Stomach smooth muscle (tissue), 2 donors: ENCODE results near the gene DDX1.

ENCODE experiments used
- H3K27ac ChIP-seq: one replicate; pipeline ENCODE4 v1.7.0; 2013; ENCODE audit warnings: mild to moderate bottlenecking, low read length, inconsistent platforms
- H3K27me3 ChIP-seq, 2 donors: one replicate each; pipeline ENCODE4 v1.7.0; 2013; ENCODE audit warnings: low read length in 2 of 2; ENCODE audit not compliant: insufficient read depth in 2 of 2, control insufficient read depth in 1 of 2
- H3K36me3 ChIP-seq, 2 donors: one replicate each; pipeline ENCODE4 v1.7.0; 2013; ENCODE audit warnings: low read length in 2 of 2; ENCODE audit not compliant: control insufficient read depth in 2 of 2, insufficient read depth in 2 of 2
- H3K4me1 ChIP-seq: one replicate; pipeline ENCODE4 v1.7.0; 2013; ENCODE audit warnings: low read length; ENCODE audit not compliant: control insufficient read depth, insufficient read depth
- H3K4me3 ChIP-seq, 2 donors: one replicate each; pipeline ENCODE4 v1.7.0; 2013; ENCODE audit warnings: low read length in 2 of 2
- H3K9ac ChIP-seq, 2 donors: one replicate each; pipeline ENCODE4 v1.7.0; 2013; ENCODE audit warnings: low read length in 2 of 2, mild to moderate bottlenecking in 1 of 2
- H3K9me3 ChIP-seq, 2 donors: one replicate each; pipeline ENCODE4 v1.7.0; 2013; ENCODE audit warnings: low read length in 2 of 2; ENCODE audit not compliant: control insufficient read depth in 2 of 2
- donor health status: healthy.
- donor health status: Pancreatic carcinoma.

DDX1 gene

GRCh38 chr2:15563227-15564100 is 28.2 kb upstream of the DDX1 start:
- H3K9ac ChIP-seq = no peak overlapping the region
- no peaks in the 10 kb centered on the region for H3K4me1 ChIP-seq
- no peaks in the 10 kb centered on the region for H3K27me3 ChIP-seq
- no peak overlapping the region for H3K4me3 ChIP-seq
- H3K36me3 ChIP-seq = no peaks in the 10 kb centered on the region
- no peaks in the 10 kb centered on the region for H3K9me3 ChIP-seq
- no peak overlapping the region for H3K27ac ChIP-seq

- no peaks in the 10 kb centered on the region for H3K4me1 ChIP-seq
- H3K4me3 ChIP-seq = no peak overlapping the region
- no peaks in the 10 kb centered on the region for H3K36me3 ChIP-seq
- H3K9me3 ChIP-seq = no peaks in the 10 kb centered on the region
- no peaks in the 10 kb centered on the region for H3K27me3 ChIP-seq
- no peak overlapping the region for H3K9ac ChIP-seq
- H3K27ac ChIP-seq = no peak overlapping the region
Measured at GRCh38 chr2:15565392-15565791, 26.3 kb upstream of the DDX1 start.

GRCh38 chr2:15565994-15566671 is 25.5 kb upstream of the DDX1 start:
- Histone ChIP-seq H3K9ac (no peak overlapping the region), H3K27me3 (no peaks in the 10 kb centered on the region)

GRCh38 chr2:15566912-15567311 is 24.8 kb upstream of the DDX1 start:
- Histone ChIP-seq H3K27ac (no peak overlapping the region), H3K4me3 (no peak overlapping the region), H3K27me3 (no peaks in the 10 kb centered on the region), H3K9me3 (no peaks in the 10 kb centered on the region), H3K4me1 (no peaks in the 10 kb centered on the region), H3K9ac (no peak overlapping the region), H3K36me3 (no peaks in the 10 kb centered on the region)

More at GRCh38 chr2:15565994-15566671, 25.5 kb upstream of the DDX1 start:
- H3K36me3 ChIP-seq = no peaks in the 10 kb centered on the region
- H3K4me3 ChIP-seq = no peak overlapping the region
- no peaks in the 10 kb centered on the region for H3K4me1 ChIP-seq
- H3K9me3 ChIP-seq = no peaks in the 10 kb centered on the region
- H3K27ac ChIP-seq = no peak overlapping the region

- no peaks in the 10 kb centered on the region for H3K27me3 ChIP-seq
- H3K9me3 ChIP-seq = no peaks in the 10 kb centered on the region
- no peak overlapping the region for H3K27ac ChIP-seq
- H3K4me1 ChIP-seq = no peaks in the 10 kb centered on the region
- no peak overlapping the region for H3K9ac ChIP-seq
- no peak overlapping the region for H3K4me3 ChIP-seq
- no peaks in the 10 kb centered on the region for H3K36me3 ChIP-seq
Measured at GRCh38 chr2:15568874-15569273, 22.8 kb upstream of the DDX1 start.

- Histone ChIP-seq H3K9ac (no peak overlapping the region), H3K4me1 (no peaks in the 10 kb centered on the region), H3K4me3 (no peak overlapping the region), H3K36me3 (no peaks in the 10 kb centered on the region), H3K9me3 (no peaks in the 10 kb centered on the region), H3K27ac (no peak overlapping the region), H3K27me3 (no peaks in the 10 kb centered on the region)
Measured at GRCh38 chr2:15570104-15570503, 21.6 kb upstream of the DDX1 start.

- H3K4me3 ChIP-seq = no peak overlapping the region
- no peak overlapping the region for H3K9ac ChIP-seq
- H3K27ac ChIP-seq = no peak overlapping the region
- no peaks in the 10 kb centered on the region for H3K4me1 ChIP-seq
- H3K27me3 ChIP-seq = no peaks in the 10 kb centered on the region
- no peaks in the 10 kb centered on the region for H3K9me3 ChIP-seq
- no peaks in the 10 kb centered on the region for H3K36me3 ChIP-seq
Measured at GRCh38 chr2:15571729-15572128, 19.9 kb upstream of the DDX1 start.

- H3K9me3 ChIP-seq = no peaks in the 10 kb centered on the region
Measured at GRCh38 chr2:15577071-15577735, 14.5 kb upstream of the DDX1 start.

GRCh38 chr2:15579641-15580040 is 12.0 kb upstream of the DDX1 start:
- Histone ChIP-seq H3K27ac (no peak overlapping the region), H3K9me3 (no peaks in the 10 kb centered on the region), H3K9ac (no peak overlapping the region), H3K27me3 (no peaks in the 10 kb centered on the region), H3K4me1 (no peaks in the 10 kb centered on the region), H3K36me3 (no peaks in the 10 kb centered on the region), H3K4me3 (no peak overlapping the region)

More at GRCh38 chr2:15577071-15577735, 14.5 kb upstream of the DDX1 start:
- no peaks in the 10 kb centered on the region for H3K27me3 ChIP-seq
- H3K4me3 ChIP-seq = no peak overlapping the region
- H3K4me1 ChIP-seq = no peaks in the 10 kb centered on the region
- H3K27ac ChIP-seq = no peak overlapping the region
- H3K9ac ChIP-seq = no peak overlapping the region
- H3K36me3 ChIP-seq = no peaks in the 10 kb centered on the region

GRCh38 chr2:15580451-15580850 is 11.2 kb upstream of the DDX1 start:
- Histone ChIP-seq H3K36me3 (no peaks in the 10 kb centered on the region), H3K9me3 (no peaks in the 10 kb centered on the region), H3K9ac (no peak overlapping the region), H3K27ac (no peak overlapping the region), H3K4me1 (no peaks in the 10 kb centered on the region), H3K27me3 (no peaks in the 10 kb centered on the region), H3K4me3 (no peak overlapping the region)
